ENCODE results near the gene GFM1. TPM values are rescaled to one million over a fixed set of nuclear protein-coding genes. Genes with fewer than 3 reads are reported as not detected.
"Not testable (repeated sequence)": the region's sequence is repeated elsewhere in the genome, so short reads cannot be mapped to it uniquely, and the experiment has no call there.

Gene GFM1
- total RNA-seq, 1 experiment from 2014 or later, result 44.5 TPM

- no peak for TF ChIP-seq NR1H2 (CRISPR knock-in tag; IDR thresholded peaks at IDR 0.05)
- no peak for TF ChIP-seq NFATC4 (CRISPR knock-in tag; IDR thresholded peaks at IDR 0.05)
Observed at GRCh38 chr3:158683230-158683962, 39.1 kb downstream of the GFM1 start (continued).

- ATAC-seq (no peak), DNase-seq (ENCODE audit: low spot score) (no peak)
- Mint-ChIP-seq H3K27me3 (ENCODE audit: low read depth) (no peaks in the 10 kb centered on the region), H3K9me3 (no peaks in the 10 kb centered on the region), H3K4me1 (no peaks in the 10 kb centered on the region), H3K27ac (no peak overlapping the region), H3K36me3 (0 out of 2 replicates have a peak, but pooled peaks cover 3% of the 10 kb centered on the region), H3K4me3 (no peak overlapping the region)
- ChIA-PET CTCF (no interaction called here), POLR2A (no interaction called here)
- no peak for TF ChIP-seq NR1H2 (CRISPR knock-in tag; IDR thresholded peaks at IDR 0.05)
- TF ChIP-seq ZNF425 (CRISPR knock-in tag; conservative IDR thresholded peaks at IDR 0.05), result no peak
- TF ChIP-seq EMX1 (CRISPR knock-in tag; IDR thresholded peaks at IDR 0.05), result no peak
- TF ChIP-seq HMGXB4 (CRISPR knock-in tag; IDR thresholded peaks at IDR 0.05), result no peak
- no peak for TF ChIP-seq NFE2L1 (CRISPR knock-in tag; IDR thresholded peaks at IDR 0.05)
- no peak for TF ChIP-seq ZMAT4 (CRISPR knock-in tag; IDR thresholded peaks at IDR 0.05)
- TF ChIP-seq SMAD3 (CRISPR knock-in tag; IDR thresholded peaks at IDR 0.05; ENCODE audit: borderline replicate concordance), result no peak
- no peak for TF ChIP-seq RELA (CRISPR knock-in tag; IDR thresholded peaks at IDR 0.05; ENCODE audit: borderline replicate concordance)
- TF ChIP-seq JUN (CRISPR knock-in tag; IDR thresholded peaks at IDR 0.05), result no peak
- TF ChIP-seq PRRX2 (CRISPR knock-in tag; IDR thresholded peaks at IDR 0.05), result no peak
- TF ChIP-seq ZBTB21 (CRISPR knock-in tag; IDR thresholded peaks at IDR 0.05; ENCODE audit: borderline replicate concordance), result no peak
- TF ChIP-seq NFYB (CRISPR knock-in tag; conservative IDR thresholded peaks at IDR 0.05; ENCODE audit: low read depth), result no peak
- no peak for TF ChIP-seq E2F4 (CRISPR knock-in tag; IDR thresholded peaks at IDR 0.05; ENCODE audit: borderline replicate concordance, low read depth)
Observed at GRCh38 chr3:158685159-158685558, 40.8 kb downstream of the GFM1 start.

GRCh38 chr3:158693866-158694456, 49.6 kb downstream of the GFM1 start:
- H3K9me3 Mint-ChIP-seq; DNase-seq (ENCODE audit: low spot score); H3K27ac Mint-ChIP-seq; H3K4me1 Mint-ChIP-seq; H3K27me3 Mint-ChIP-seq (ENCODE audit: low read depth); ATAC-seq; H3K4me3 Mint-ChIP-seq: not testable (repeated sequence)
- POLR2A ChIA-PET, result interaction anchor here (0.6 kb wide), 1 partner anchor 1401 kb away, joined by 5 read pairs; no protein-coding TSS in a partner anchor
- CTCF ChIA-PET, result interaction anchor here (1.0 kb wide), 1 partner anchor 34 kb away, joined by 4 read pairs; no protein-coding TSS in a partner anchor
- H3K36me3 Mint-ChIP-seq, result peaks cover 19% of the 10 kb centered on the region
